Measurements from ENCODE around the gene SMYD3.

Gene SMYD3

GRCh38 chr1:246069581-246069980 lies 437.5 kb downstream of the SMYD3 start:
- H3K9me3 Mint-ChIP-seq = no peaks in the 10 kb centered on the region
- no peak overlapping the region for H3K27ac Mint-ChIP-seq
- DNase-seq = no peak
- H3K27me3 Mint-ChIP-seq (ENCODE audit: low read depth, poor library complexity) = no peaks in the 10 kb centered on the region
- no peak overlapping the region for H3K4me3 Mint-ChIP-seq
- H3K36me3 Mint-ChIP-seq (ENCODE audit: low read depth) = no peaks in the 10 kb centered on the region
- TF ChIP-seq, protein P1, sequence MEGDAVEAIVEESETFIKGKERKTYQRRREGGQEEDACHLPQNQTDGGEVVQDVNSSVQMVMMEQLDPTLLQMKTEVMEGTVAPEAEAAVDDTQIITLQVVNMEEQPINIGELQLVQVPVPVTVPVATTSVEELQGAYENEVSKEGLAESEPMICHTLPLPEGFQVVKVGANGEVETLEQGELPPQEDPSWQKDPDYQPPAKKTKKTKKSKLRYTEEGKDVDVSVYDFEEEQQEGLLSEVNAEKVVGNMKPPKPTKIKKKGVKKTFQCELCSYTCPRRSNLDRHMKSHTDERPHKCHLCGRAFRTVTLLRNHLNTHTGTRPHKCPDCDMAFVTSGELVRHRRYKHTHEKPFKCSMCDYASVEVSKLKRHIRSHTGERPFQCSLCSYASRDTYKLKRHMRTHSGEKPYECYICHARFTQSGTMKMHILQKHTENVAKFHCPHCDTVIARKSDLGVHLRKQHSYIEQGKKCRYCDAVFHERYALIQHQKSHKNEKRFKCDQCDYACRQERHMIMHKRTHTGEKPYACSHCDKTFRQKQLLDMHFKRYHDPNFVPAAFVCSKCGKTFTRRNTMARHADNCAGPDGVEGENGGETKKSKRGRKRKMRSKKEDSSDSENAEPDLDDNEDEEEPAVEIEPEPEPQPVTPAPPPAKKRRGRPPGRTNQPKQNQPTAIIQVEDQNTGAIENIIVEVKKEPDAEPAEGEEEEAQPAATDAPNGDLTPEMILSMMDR (IDR thresholded peaks at IDR 0.05) = no peak
- peaks cover 55% of the 10 kb centered on the region for H3K4me1 Mint-ChIP-seq

- Mint-ChIP-seq H3K4me3 (no peak overlapping the region), H3K4me1 (peaks cover 62% of the 10 kb centered on the region), H3K9me3 (no peaks in the 10 kb centered on the region), H3K27ac (no peak overlapping the region), H3K27me3 (ENCODE audit: low read depth, poor library complexity) (no peaks in the 10 kb centered on the region), H3K36me3 (ENCODE audit: low read depth) (no peaks in the 10 kb centered on the region)
- TF ChIP-seq, protein P1 (IDR thresholded peaks at IDR 0.05) = no peak
- DNase-seq = no peak
These were observed 438.2 kb downstream of the SMYD3 start for GRCh38 chr1:246068619-246069509.

- H3K27me3 Mint-ChIP-seq (ENCODE audit: low read depth, poor library complexity) = no peaks in the 10 kb centered on the region
- peaks cover 64% of the 10 kb centered on the region for H3K4me1 Mint-ChIP-seq
- TF ChIP-seq, protein P1 (IDR thresholded peaks at IDR 0.05) = no peak
- H3K4me3 Mint-ChIP-seq = no peak overlapping the region
- DNase-seq = no peak
- H3K36me3 Mint-ChIP-seq (ENCODE audit: low read depth) = no peaks in the 10 kb centered on the region
- H3K9me3 Mint-ChIP-seq = no peaks in the 10 kb centered on the region
- H3K27ac Mint-ChIP-seq = no peak overlapping the region
These were observed 438.9 kb downstream of the SMYD3 start for GRCh38 chr1:246068217-246068512.

- DNase-seq = no peak
- H3K36me3 Mint-ChIP-seq (ENCODE audit: low read depth) = no peaks in the 10 kb centered on the region
- H3K4me3 Mint-ChIP-seq = no peak overlapping the region
- no peak overlapping the region for H3K27ac Mint-ChIP-seq
- H3K4me1 Mint-ChIP-seq = peaks cover 68% of the 10 kb centered on the region
- H3K27me3 Mint-ChIP-seq (ENCODE audit: low read depth, poor library complexity) = no peaks in the 10 kb centered on the region
- TF ChIP-seq, protein P1 (IDR thresholded peaks at IDR 0.05) = no peak
- no peaks in the 10 kb centered on the region for H3K9me3 Mint-ChIP-seq
These were observed 439.5 kb downstream of the SMYD3 start for GRCh38 chr1:246067432-246068216.

DNA sequence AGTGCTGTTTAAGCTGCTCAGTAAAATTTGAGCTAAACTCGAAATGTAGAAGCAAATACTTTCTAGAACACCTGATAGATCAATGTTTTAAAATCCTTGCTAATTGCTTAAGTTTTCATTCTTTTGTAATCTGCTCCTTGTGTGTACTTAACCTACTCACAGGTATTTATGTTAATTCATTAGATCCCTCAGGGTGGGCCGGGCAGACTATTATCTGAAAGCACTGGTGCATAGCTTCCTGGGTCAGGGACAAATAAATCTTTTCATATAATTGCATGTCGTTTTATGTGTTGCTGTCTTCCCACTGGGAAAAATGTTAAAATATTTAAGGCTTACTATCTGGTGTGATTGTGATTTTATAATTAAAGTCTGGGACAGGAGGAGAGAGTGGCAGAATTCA lies 440.5 kb downstream of the SMYD3 start:
- peaks cover 59% of the 10 kb centered on the region for H3K4me1 Mint-ChIP-seq

More for the DNA sequence above, 440.5 kb downstream of the SMYD3 start:
- H3K36me3 Mint-ChIP-seq (ENCODE audit: low read depth) = no peaks in the 10 kb centered on the region
- DNase-seq = peak; percentile 15
- no peak overlapping the region for H3K4me3 Mint-ChIP-seq
- no peak overlapping the region for H3K27ac Mint-ChIP-seq
- TF ChIP-seq, protein P1 (IDR thresholded peaks at IDR 0.05) = no peak
- H3K9me3 Mint-ChIP-seq = no peaks in the 10 kb centered on the region
- H3K27me3 Mint-ChIP-seq (ENCODE audit: low read depth, poor library complexity) = no peaks in the 10 kb centered on the region

All from nephron progenitor cell (in vitro differentiated cells).